ENCODE data around the gene CPN2. TPM values are rescaled to one million over a fixed set of nuclear protein-coding genes. Genes with fewer than 3 reads are reported as not detected.

CPN2 gene
- under 1 TPM in 5 of 10 donors, not detected in 5; 0.07 to 0.16 (median 0.09) TPM for polyA plus RNA-seq (ENCODE audit: insufficient read length in 10 of 10)
- long read RNA-seq, donor 1: 0 reads
- long read RNA-seq, donor 2: 0 reads
- long read RNA-seq, donor 3: 0 reads
- long read RNA-seq, donor 4: 0 reads
- long read RNA-seq, donor 5: 0 reads
- long read RNA-seq, donor 6: 0 reads
- long read RNA-seq, donor 7: 0 reads
- long read RNA-seq, donor 8: 0 reads
- long read RNA-seq, donor 9: 0 reads

DNA sequence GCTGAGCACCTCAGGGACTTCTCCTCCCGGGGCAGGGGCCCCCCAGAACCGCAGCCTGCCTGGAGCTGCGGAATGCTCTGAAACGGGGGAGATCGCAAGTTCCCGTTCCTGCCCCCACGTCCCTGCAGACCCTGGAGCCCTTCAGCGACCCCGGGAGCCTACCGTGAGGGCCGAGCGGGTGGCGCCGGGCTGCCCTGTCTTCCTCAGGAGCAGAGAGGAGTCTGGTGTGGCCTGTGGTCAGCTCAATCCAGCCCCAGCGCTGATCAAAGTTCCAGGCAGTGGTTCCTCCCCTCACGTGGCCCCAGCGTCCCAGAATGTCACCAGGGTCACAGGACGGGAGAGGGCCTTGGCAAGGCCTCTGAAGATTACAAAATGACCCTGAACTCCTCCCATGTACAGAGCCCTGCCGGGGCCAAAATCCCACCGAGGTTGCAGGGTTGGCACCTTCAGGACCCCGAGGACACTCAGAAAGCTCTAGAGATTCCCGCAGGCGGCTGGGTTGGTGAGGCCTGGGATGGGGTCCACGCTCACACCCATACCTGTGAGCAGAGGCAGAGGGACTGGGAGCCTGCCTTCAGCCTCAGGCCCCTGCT lies at the start of gene CPN2:
Gene CPN2 (minus strand): TSS at position 249 of the 593 bp plus-strand sequence. CDS start 8,626 bp downstream, outside the sequence.
- DNase-seq: no peak

DNA sequence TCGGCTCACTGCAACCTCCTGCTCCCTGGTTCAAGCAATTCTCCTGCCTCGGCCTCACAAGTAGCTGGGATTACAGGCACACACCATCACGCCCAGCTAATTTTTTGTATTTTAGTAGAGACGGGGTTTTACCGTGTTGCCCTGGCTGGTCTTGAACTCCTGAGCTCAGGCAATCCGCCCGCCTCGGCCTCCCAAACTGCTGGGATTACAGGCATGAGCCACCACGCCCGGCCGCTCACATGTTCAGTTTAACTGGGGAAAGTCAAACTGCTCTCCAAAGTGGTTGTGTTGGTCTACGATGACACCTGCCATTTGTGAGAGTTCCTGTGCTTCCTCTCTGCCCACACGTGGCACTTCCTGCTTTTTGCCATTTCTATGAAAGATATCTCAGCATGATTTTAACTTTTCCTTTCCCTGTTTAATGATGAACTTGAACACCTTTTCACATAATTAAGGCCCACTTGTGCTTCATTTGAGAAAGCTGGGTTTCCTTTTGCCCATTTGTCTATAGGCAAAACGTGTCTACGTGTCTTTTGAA lies 48.8 kb upstream of the CPN2 start:
- DNase-seq: no peak

DNA sequence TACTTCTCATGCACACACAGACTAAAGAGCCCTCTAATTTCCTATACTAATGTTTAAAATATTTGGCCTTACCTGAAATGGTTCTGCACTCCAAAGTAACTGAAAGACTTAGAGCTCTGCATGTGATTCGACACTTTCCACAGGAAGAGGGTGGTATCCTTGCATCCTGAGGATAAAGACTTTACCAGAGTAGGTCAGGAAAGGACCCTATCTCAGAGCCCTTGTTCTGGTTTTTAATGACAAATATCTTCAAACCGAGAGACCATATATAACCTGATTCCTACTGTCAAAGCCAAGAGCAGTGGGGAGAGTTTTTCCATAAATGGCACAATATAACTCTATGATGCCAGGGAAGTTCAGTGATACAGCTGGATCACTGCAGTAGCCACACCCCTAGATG lies 48.0 kb upstream of the CPN2 start, which contains the start of gene GP5:
Gene GP5 (minus strand): TSS at position 101 of the 400 bp plus-strand sequence. CDS start 984 bp downstream, outside the sequence.
- DNase-seq: no peak

GRCh38 chr3:194397757-194398312 lies 46.7 kb upstream of the CPN2 start:
- peak in 1 of 3 donors; percentile 65 for DNase-seq

DNA sequence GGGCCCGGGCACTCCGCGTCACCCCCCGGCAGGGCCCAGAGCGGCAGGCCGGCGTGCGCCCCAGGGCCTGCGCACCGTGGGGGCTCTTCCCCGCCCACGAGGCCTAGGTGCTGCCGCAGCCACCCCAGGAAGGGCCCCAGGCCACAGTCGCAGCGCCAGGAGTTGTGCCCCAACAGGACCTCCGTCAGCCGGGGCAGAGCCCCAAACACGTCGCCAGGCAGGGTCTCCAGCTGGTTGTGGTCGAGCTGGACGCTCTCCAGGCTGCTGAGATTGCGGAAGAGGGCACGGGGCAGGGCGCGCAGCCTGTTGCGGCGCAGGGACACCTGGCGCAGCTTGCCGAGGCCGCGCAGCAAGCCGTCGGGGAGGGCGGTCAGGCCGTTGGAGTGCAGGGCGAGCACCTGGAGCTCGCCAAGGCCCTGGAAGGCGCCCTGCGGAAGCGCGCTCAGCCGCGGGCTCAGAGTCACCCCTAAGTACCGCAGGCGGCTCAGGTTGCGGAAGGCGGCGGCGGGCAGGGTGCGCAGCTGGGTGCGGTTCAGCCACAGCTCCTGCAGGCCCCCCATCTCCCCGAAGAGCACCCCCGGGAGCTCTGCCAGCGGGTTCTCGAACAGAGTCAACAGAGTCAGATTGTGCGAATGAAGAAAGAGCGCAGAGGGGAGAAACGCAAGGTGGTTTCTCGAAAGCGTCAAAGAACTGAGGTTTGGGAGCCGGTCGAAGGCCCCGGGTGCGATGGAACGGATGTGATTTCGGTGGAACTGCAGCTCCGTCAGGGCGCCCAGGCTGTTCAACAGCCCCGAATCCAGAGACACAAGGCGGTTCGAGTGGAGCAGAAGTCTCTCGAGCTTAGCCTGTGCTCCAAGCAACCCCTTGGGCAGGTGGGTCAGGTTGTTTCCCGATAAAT lies 46.0 kb upstream of the CPN2 start:
- DNase-seq: peak in 1 of 3 donors; percentile 70

GRCh38 chr3:194396539-194396858 lies 45.4 kb upstream of the CPN2 start:
- no peak for DNase-seq

DNA sequence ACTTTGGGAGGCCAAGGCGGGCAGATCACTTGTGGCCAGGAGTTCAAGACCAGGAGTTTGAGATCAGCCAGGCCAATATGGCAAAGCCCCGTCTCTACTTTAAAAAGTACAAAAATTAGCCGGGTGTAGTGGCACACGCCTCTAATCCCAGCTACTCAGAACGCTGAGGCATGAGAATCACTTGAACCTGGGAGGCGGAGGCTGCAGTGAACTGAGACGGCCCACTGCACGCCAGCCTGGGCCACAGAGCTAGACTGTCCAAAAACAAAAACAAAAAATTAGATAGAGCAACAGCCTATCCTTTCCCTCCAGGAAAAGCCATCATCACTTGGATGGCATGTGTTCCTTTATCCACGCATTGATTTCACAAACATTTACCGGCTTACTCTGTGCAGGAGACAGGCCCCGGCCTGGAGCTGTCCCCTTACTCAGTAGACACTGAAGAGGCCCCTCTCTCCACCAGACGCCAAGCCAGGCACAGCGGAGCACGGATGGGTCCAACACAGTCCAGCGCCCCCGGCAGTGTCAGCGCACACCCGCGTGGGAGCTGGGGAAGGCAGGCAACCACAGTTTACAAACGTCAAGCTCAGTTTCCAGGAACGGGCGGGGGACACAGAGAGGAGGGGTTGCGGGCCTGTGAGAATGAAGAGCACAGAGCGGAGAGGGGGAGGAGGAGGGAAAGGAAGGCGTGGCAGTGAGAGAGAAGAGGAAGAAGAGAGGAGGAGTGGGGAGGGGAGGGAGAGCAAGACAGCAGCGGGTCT lies 44.8 kb upstream of the CPN2 start:
- DNase-seq: peak; percentile 44 to 87 (median 73)

GRCh38 chr3:194395212-194395611 lies 44.1 kb upstream of the CPN2 start:
- DNase-seq: no peak

- DNase-seq: no peak
Measured at GRCh38 chr3:194392576-194392975, 41.4 kb upstream of the CPN2 start.

GRCh38 chr3:194390835-194391234 lies 39.7 kb upstream of the CPN2 start:
- no peak for DNase-seq

GRCh38 chr3:194389269-194389668 lies 38.1 kb upstream of the CPN2 start:
- no peak for DNase-seq

DNA sequence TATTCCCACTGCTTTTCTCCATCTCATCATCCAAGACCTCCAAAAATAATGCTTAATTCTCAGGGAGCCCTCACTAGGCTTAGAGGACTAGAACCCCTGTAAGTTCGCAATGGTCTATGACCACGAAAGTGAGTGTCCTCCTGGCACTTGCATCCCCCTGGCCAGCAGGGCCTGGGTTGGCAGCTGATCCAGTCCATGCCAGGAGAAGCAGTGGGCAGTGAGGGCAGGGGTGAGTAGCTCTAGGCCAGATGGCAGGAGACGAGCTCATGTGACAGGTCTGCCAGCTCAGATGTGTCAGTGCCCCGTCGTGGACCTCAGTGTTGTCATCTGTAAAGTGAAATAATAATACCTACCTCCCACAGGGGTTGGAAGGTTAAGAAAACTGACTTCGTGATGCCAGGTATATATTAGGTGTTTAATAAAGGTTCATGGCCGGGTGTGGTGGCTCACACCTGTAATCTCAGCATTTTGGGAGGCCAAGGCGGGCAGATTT lies 36.8 kb upstream of the CPN2 start:
- DNase-seq: no peak

- DNase-seq: no peak
Measured at GRCh38 chr3:194387276-194387675, 36.1 kb upstream of the CPN2 start.

DNA sequence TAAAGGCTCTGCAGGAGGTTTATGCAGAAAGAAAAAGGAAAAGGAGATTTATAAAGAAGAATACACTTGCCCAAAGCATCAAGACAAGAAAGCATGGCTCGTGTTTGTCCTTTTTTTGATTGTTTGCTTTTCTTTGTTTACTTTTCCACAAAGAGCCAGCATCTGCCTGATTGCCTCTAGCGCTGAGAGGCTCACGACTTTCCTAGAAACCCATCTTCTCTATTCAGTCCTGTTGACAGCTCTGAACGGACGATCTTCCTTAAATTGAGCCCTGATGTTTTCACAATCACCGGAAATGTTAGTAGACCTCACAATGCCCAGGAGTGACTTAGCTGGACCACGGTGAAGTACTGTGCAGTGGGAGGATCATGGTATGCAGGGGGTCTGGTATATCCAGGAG lies 35.5 kb upstream of the CPN2 start:
- DNase-seq: no peak

DNA sequence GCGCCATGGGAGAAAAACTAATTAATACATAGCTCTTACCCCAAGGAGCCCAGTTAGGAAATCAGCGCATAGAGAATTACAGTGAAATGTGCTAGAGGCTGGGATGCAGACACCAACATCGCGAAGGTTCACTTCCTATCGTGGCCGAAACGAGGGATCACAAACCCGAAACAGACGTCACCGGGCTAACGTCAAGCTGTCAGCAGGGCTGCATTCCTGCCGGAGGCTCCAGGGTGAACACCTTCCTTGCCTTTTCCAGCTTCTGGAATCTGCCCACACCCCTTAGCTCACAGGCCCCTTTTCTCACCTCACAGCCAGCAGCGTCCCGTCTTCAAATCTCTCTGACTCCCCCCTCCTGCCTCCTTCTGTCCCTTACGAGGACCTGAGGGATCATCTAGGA lies 34.9 kb upstream of the CPN2 start:
- DNase-seq: no peak

GRCh38 chr3:194384569-194385001 lies 33.5 kb upstream of the CPN2 start:
- DNase-seq: no peak

DNA sequence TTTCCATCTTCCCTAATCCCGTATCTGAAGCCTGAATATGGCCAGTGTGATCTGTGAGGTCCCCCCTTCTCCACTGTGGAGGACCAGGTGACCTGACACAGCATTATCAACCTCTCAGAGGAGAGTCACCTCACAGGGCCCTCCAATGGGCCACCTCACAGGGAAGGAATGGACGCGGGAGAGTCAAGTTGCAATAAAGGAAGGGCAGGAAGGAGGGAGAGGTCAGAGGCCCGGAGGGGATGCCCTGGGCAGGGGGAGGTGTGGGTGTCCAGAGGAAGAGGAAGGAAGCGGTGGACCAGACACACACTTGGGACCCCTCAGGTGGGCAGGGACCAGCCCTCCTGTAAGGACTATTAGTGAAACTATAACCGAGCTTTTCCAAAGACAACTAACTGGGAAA lies 33.0 kb upstream of the CPN2 start:
- no peak for DNase-seq

DNA sequence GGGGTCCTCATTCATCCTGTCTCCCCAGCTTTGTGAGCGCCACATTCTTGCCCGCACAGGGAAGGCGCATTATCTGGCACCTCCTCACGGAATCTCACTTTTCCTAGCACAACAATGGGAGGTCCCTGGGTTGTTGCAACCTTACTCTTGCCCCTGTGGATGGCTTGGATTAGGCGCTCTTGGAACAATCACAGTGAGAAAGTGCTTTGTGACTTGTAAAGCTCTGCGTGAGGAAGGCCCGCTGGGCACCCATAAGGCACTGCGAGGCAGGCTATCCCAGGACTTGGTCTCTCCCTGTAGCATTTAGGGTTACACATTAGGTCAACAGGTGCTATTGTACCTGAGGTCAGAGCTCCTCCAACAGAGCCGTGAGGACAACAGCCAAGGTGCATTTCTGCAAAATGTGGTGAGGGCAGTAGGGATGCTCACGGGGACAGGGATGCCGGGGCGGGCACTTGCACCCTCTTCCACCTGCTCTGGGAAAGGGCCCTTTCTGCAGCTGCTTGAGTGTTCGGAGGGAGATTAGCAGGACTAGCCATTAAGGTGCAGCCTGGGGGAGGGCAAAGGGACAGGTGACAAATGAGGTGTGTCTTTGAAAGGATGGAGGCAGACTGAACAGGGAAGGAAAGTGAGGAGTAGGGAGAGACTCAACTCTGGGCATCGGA lies 32.3 kb upstream of the CPN2 start:
- no peak for DNase-seq

DNA sequence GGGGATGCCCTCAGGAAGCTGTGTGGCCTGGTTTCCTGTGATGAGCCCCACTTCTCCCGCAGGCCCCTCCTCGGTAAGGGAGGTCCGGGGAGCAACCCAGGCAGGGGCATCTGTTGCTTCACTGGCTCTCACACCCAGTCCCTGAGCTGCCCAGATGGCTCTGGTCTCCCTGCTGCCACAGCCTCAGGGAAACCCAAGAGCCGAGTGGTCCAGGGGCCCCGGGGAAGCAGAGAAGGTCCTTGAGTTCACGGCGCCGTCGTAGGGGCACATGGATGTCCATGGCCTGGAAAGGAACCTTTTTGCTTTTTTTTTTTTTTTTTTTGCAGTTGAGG lies 31.7 kb upstream of the CPN2 start:
- DNase-seq: no peak

- DNase-seq: no peak
Measured at GRCh38 chr3:194382196-194382891, 31.2 kb upstream of the CPN2 start.

Data from muscle of back (tissue), 13 donors.